Activated CD4-positive, CD25-positive, alpha-beta regulatory T cell treated with anti-CD3 and anti-CD28 coated beads, Interleukin-2, amount 50 U/mL, for 16 hours (primary cell): ENCODE data around the gene P3H4.
"Not testable (repeated sequence)": the region's sequence is repeated elsewhere in the genome, so short reads cannot be mapped to it uniquely, and the experiment has no call there.

Experiments used
- DNase-seq: peaks from one replicate; pipeline ENCODE4 v3.0.0-alpha.2; 2020; ENCODE audit warnings: low read depth, low spot score

Gene P3H4

DNA sequence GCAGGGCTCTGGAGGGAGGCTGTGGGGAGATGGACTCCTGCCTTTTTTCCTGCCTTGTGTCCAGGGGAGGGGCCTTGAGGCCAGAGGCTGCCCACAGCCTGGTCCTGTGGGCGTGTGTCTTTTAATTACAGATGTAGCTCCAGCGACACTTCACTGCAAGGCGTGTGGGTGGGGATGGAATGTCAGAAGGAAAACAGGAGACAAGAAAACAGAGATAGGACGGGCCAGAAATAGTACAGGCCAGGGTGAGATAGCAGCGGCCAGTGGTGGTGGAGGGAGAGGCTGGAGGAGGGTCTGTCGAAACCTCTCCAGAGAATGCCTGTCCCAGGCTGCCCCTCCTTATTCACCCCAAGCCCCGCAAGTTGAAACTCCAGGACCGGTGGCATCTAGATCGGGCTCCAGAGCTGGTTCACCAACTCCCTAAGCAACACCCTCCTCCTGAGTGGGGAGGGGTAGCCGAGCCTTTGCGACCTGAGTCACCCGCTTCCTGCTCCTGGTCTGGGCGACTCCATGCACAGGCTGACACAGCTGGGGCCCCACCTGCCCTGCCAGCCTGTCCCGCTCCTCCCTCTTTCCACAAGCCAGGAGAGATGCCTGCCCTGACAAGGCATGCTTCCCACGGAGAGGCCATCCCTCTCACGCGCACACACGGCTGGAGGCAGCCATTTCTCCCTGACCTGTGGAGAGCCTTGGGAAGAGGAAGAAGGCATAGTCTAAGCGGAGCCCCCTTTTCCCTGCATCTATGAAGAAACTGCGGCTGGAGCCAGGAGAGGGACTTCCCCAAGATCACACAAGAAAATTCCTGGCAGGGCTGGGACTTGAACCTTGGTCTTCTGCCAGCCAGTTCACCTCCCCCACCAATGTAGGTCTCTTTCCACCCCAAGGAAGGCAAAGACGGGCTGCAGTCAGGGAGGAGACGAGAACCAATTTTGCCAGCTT, 18.6 kb downstream of the P3H4 start:
- DNase-seq: no peak

DNA sequence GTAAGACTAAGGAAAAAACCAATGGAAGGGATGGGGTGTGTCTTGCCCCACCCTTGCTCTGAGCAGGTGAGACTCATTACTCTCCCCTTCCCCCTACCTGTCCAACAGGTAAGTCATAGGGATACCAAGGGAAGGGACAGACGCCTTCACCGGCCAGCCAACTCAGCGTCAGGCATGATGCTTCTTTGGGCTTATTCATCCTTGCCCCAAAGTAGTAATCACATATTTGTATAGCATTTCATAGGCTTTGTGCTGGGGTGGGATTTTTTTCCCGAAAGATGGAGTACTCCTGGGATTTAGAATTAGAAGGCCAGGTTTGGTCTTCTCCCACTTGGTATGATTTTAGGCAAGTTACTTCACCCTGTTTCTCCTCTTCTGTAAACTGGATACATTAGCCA, 24.7 kb downstream of the P3H4 start:
- no peak for DNase-seq

DNA sequence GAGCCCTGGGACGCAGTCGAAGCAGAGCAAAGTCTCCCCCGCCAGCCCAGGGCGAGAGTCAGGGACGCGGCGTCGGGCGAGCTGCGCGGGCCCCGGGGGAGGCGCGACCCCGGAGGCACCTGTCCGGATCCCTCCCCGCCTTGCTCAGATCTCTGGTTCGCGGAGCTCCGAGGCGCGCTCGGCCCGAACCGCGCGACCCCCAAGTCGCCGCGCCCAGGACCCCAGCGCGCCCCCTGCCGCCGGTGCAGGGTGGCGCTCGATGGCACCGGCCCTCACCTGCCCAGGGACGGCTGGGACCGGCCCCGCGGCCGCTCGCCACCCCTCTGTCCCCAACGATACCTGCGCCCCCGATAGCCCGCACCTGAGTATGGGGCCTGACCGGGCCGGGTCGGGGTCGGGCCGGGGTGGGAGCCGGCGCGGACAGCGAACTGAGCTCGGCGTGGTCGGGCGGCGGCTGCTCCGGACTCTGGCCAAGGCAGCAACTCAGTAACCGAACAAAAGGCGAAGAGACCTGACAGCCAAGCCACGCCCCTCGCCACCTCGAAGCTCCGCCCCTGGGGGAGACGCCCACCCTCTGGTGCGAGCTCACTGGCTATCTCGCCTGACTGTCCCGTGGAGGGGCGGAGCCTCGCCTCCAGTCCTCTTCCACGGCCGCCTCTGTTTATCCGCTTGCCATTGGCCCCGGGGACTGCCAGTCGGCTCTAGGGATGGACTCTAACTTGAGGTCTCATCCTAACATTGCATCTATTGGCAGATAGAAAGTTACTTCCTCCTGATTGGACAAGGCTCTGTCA, 25.3 kb downstream of the P3H4 start, which contains the start of gene JUP:
Gene JUP, minus strand, starts transcription at position 485 of the 794 bp plus-strand sequence. CDS start 14,857 bp downstream, outside the sequence.
- DNase-seq: peak; percentile 63

- no peak for DNase-seq
These were observed 25.9 kb downstream of the P3H4 start for GRCh38 chr17:41785859-41786226.

DNA sequence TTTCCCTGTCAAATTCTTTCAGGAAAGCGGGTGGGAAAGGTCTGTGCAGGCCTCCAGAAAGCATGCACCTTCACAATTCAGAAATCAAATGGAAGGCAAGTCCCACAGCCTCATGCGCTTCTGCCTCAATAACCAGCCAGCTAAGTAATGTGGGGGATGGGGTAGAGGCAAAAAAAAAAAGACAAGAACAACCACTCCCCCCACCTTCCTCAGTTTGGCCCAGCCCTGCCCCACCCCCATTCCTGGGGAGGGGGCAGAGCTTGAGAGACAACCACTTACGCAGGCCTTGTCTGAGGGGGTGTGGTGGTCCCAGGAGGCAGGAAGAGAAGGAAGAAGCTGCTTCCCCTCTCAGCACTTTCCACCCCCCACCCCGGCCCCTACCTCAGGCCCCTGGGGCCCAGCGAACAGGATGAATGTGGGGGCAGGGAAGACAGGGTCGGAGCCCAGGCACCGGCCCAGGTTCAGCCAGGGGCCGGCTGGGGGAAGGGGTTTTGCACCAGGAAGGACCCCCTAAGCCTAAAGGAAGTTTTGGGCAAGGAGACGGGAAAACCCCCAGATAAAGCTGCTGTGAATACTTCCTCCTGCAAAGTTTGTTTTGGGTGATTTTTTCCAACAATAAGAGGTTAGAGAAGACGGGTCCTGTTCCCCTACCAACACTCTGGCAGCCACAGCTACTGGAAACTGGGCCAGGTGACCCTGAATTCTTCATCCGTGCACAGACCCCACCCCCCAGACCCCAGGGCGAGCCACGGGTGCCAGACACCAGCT, 26.5 kb downstream of the P3H4 start:
- no peak for DNase-seq

- no peak for DNase-seq
These were observed 27.5 kb downstream of the P3H4 start for GRCh38 chr17:41784207-41784744.

GRCh38 chr17:41782142-41782541, 29.6 kb downstream of the P3H4 start:
- DNase-seq: no peak

DNA sequence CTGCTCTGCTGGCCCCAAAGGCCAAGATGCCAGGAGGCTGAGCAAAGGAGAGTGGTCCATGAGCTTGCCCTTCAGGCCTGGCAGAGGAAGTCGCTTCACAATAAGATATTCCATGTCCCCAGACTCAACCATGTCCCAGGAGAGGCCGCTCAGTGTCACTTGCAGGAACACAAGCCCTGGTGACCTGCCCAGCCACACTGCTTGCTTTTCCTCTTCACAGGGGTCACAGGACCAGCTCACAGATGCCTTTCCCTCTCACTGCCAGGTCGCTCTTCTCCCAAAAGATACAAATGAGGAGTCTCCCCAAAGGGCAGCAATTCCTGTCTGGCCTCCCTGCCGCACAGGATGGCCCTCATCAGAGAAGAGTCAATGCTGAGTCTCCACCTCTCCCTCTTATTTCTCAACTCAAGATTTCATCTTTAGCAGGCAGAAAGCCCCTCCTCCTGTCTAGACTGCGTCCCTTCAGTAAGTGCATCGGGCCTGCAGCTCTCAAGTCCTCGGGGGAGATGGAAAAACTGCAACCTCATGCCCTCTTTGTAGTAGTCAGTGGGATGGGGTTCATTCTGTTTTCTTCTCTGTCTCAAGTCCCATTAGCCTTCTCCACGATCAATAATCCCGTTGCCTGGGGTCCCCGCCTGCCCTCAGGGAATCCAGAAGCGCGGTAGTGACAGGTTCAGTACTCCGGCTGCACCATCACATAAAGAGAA, 30.2 kb downstream of the P3H4 start:
- DNase-seq: no peak

DNA sequence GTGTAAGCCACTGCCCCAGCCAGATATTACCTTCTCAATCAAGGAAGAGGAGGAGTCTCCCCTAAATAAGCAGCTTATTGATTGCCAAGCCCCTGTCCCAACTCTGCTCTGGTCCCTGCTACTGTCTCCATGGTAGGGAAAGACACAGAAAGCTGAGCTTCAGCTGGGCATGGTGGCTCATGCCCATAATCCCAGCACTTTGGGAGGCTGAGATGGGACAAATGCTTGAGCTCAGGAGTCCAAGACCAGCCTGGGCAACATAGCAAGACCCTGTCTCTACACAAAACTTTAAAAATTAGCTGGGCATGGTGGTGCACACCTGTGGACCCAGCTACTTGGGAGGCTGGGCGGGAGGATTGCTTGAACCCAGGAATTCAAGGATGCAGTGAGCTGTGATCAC, 31.8 kb downstream of the P3H4 start:
- no peak for DNase-seq

GRCh38 chr17:41777574-41778188, 34.1 kb downstream of the P3H4 start:
- no peak for DNase-seq

- no peak for DNase-seq
These were observed 34.6 kb downstream of the P3H4 start for GRCh38 chr17:41777157-41777573.

GRCh38 chr17:41776262-41776900, 35.4 kb downstream of the P3H4 start:
- not testable (repeated sequence) for DNase-seq

DNA sequence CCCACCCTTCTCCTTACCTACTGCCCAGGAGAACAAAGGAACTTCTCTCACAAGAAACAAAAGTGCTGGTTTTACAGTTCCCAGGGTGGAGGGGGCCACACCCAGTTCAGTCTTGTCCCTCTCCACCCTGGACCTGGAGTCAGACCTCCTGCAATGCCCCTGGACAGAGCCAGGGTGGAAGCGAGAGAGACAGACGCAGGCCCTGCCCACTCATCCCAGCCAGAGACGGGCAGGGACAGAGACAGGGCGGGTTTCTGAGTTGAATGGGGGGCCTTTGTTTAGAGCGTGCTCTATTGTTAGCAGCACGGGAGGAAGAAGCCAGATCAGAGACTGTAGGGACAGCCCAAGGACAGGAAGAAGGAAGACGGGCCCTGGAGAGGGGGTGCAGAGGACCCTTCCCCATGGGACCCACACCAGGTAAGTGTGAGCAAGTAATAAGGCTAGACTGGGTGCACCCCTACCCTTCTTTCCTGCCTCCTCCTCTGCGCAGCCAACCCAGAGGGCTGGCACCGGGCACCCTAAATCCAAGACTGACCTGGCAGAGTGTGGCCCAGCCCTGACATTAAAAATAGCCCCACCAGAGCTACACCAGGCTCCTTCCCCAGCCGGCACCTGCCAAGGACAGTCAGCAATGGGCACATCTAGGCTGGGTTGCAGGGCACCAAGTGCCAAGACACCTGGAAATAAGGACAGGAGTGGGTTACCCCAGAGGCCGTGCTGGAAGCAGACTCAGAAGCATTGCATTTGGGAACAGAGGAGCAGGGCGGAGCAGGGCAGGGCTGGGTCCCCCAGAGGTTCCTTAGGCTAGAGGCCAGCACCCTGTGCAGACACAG, 36.1 kb downstream of the P3H4 start:
- DNase-seq: no peak

GRCh38 chr17:41773731-41774193, 38.0 kb downstream of the P3H4 start:
- no peak for DNase-seq

- DNase-seq: no peak
These were observed 38.6 kb downstream of the P3H4 start for GRCh38 chr17:41773190-41773588.

- DNase-seq: no peak
These were observed 39.1 kb downstream of the P3H4 start for GRCh38 chr17:41772586-41773189.

DNA sequence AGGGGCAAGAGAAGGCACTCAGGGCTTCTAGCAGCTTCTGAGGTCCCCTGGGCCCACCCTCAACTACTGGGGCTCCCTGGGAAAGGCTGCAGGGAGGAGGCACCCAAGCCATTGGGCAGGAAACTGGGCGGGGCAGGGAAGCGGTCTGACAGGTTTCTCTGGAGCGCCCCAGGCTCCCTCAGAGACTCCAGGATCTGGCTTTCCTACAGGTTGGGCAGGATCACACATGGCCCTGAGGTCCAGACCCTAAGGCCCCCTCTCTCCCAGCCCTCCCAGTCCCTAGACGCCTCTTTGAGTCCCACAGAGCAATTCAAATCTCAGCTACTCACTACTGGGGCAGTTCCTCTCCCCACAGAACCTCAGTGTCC, 39.5 kb downstream of the P3H4 start:
- no peak for DNase-seq

GRCh38 chr17:41771389-41772206, 40.2 kb downstream of the P3H4 start:
- DNase-seq: no peak
